ENCODE results near the gene IFNLR1.

IFNLR1 gene

DNA sequence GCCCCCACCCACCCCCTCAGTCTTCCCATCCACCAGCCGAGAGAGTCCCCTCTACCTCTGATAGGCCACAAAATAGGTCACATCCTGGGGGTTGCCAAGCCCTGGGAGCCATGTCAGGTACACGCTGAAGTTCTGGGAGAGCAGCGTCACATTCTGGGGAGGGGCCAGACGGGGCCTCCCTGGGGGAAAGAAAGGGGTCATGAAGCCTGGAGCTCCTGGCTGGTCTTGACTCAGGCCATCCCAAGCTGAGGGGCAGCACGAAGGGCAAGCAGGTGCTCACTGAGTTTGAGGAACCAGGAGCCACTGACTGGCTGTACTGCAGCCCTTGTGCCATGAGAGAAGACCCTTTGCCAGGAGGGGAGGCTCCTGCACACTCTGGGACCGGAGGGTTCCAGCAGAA lies 6.4 kb downstream of the IFNLR1 start:
- H3K4me1 ChIP-seq, result peaks cover 7% of the 10 kb centered on the region
- no peaks in the 10 kb centered on the region for H3K36me3 ChIP-seq (replicated peaks)
- in situ Hi-C loops (cut with MboI; ENCODE audit: low sequenced_read_pairs), result no loop called here
- no peaks in the 10 kb centered on the region for H3K9me3 ChIP-seq
- no peak for DNase-seq (ENCODE audit: low spot score in 2 of 2)
- no peaks in the 10 kb centered on the region for H3K27me3 ChIP-seq (ENCODE audit: low read depth)
- no peak overlapping the region for H3K4me3 ChIP-seq

DNA sequence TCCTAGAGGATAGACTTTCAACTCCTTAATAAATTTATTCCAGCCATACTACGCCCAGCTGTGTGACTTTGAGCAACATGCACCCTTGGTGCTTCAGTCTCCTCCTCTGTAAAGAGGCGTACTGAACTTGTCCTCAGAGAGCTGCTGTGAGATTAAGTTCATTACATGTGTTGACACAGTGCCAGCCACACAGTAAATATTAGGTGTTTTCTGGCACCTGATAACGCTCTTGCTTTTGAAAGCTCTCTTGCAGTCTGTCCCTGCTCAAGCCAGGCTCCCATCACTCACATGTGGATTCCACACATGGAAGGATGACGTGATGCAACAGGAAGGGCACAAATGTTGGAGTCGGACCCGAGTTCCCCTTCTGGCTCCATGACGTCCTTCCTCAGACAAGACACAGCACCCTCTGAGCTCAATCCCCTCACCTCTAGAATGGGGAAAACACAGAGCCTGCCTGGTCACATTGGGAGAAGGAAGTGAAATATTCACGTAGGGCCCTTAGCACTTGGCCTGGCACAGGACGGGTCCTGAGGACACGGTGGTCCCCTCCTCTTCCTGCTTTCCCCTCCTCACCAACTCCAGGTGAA lies 7.7 kb downstream of the IFNLR1 start:
- no peak for DNase-seq (ENCODE audit: low spot score in 2 of 2)
- in situ Hi-C loops (cut with MboI; ENCODE audit: low sequenced_read_pairs), result no loop called here
- H3K36me3 ChIP-seq (replicated peaks), result no peaks in the 10 kb centered on the region
- H3K4me1 ChIP-seq, result peaks cover 5% of the 10 kb centered on the region; the same call in 1 of the 2 replicates
- H3K27me3 ChIP-seq (ENCODE audit: low read depth), result no peaks in the 10 kb centered on the region
- no peaks in the 10 kb centered on the region for H3K9me3 ChIP-seq
- H3K4me3 ChIP-seq, result no peak overlapping the region

DNA sequence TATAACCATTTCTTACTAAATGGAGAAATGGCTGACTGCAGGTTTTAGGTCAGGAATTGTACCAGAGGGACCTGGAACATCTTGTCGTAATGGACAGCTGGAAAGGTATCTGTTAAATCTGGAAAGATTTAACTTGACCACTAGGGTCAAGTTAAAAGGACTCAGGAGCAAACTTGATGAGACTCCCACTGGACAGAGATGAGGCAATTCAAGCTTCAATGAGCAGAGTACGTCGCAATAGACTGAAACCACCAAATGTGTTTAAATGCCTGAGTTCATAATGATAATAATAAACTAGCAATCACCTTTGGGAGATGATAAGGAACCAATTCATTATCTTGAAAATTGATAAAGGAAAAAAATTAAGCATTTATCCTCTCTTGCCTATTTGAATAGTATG lies 8.7 kb downstream of the IFNLR1 start:
- Histone ChIP-seq H3K9me3 (no peaks in the 10 kb centered on the region), H3K36me3 (replicated peaks) (no peaks in the 10 kb centered on the region), H3K27me3 (ENCODE audit: low read depth) (no peaks in the 10 kb centered on the region), H3K4me3 (no peak overlapping the region), H3K4me1 (peaks cover 5% of the 10 kb centered on the region; the same call in 1 of the 2 replicates)
- in situ Hi-C loops (cut with MboI; ENCODE audit: low sequenced_read_pairs), result no loop called here
- no peak for DNase-seq (ENCODE audit: low spot score in 2 of 2)

DNA sequence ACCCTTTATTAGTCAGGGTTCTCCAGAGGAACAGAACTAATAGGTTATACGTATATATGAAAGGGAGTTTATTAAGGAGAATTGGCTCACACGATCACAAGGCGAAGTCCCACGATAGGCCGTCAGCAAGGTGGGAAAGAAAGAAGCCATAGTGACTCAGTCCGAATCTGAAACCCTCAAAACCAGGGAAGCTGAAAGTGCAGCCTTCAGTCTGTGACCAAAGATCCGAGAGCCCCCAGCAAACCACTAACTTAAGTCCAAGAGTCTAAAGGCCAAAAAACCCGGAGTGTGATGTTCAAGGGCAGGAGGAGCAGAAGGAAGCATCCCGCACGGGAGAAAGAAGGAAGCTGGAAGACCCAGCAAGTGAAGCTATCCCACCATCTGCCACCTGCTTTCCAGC lies 9.9 kb downstream of the IFNLR1 start:
- H3K4me3 ChIP-seq, result no peak overlapping the region
- no peaks in the 10 kb centered on the region for H3K27me3 ChIP-seq (ENCODE audit: low read depth)
- no peak for DNase-seq (ENCODE audit: low spot score in 2 of 2)
- no peaks in the 10 kb centered on the region for H3K9me3 ChIP-seq
- in situ Hi-C loops (cut with MboI; ENCODE audit: low sequenced_read_pairs), result no loop called here
- H3K4me1 ChIP-seq, result peaks cover 5% of the 10 kb centered on the region; the same call in 1 of the 2 replicates
- peaks cover 3% of the 10 kb centered on the region; the same call in 1 of the 2 replicates for H3K36me3 ChIP-seq (replicated peaks)

DNA sequence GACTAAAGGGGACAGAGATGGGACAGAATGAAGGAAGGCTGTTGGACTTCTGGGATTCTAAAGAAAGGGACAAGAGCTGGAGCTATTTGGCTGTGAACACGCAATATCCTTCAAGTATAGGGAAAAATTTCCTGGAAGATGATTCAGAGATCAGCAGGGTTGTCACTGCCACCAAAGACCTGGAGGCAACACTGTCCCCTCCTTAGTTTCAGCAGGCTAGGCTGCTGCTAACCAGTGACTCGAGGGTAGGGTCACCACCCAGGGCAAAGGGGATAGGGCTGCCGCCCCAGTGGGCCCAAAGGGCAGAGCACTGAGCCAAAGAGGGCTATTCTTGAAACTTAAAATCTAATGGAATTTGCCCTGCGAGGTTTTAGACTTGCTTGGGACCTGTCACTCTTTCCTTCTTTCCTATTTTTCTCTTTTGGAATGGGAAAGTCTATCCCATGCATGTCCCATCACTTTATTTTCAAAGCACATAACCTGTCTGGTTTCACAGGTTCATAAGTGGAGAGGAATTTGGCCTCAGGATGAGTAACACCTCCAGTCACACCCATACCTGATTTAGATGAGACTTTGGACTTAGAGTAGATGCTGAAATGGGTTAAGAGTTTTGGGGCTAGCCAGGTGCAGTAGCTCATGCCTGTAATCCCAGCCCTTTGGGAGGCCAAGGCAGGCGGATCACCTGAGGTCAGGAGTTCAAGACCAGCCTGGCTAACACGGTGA lies 11.9 kb downstream of the IFNLR1 start:
- H3K9me3 ChIP-seq, result no peaks in the 10 kb centered on the region
- H3K4me1 ChIP-seq, result peaks cover 5% of the 10 kb centered on the region; the same call in 1 of the 2 replicates
- H3K27me3 ChIP-seq (ENCODE audit: low read depth), result no peaks in the 10 kb centered on the region
- no peak overlapping the region for H3K4me3 ChIP-seq
- DNase-seq (ENCODE audit: low spot score in 2 of 2), result no peak
- in situ Hi-C loops (cut with MboI; ENCODE audit: low sequenced_read_pairs), result no loop called here
- peaks cover 3% of the 10 kb centered on the region; the same call in 1 of the 2 replicates for H3K36me3 ChIP-seq (replicated peaks)

DNA sequence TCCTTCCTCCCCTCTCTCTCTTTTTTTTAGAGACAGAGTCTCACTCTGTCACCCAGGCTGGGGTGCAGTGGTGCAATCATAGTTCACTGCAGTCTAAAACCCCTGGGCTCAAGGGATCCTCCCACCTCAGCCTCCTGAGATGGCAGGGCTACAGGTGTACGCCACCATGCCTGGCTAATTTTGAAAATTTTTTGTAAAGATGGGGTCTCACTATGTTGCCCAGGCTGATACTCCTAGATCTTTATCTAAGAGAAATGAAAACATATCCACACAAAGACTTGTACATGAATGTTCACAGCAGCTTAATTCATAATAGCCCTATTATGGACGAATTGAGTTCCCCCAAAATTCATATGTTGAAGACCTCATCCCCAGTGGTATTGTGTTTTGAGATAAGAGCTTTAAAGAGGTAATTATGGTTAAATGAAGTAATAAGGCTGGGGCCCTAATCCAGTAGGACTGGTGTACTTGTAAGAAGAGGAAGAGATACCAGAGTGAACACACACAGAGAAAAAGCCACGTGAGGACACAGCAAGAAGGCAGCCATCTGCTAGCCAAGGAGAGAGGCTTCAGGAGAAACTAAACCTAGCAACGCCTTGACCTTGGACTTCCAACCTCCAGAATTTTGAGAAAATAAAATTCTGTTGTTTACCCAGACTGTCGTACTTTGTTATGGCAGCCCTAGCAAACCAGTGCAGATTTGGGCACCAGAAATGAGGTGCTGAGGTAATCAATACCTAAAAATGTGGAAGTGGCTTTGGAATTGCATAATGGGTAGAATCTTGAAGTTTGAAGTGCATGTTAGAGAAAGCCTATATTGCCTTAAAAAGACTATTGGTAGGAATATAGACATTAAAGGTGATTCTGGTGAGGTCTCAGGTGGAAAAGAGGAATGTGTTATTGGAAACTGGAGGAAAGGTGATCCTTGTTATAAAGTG lies 13.2 kb downstream of the IFNLR1 start:
- Histone ChIP-seq H3K4me3 (no peak overlapping the region), H3K4me1 (peaks cover 5% of the 10 kb centered on the region; the same call in 1 of the 2 replicates), H3K36me3 (replicated peaks) (peaks cover 10% of the 10 kb centered on the region), H3K9me3 (no peaks in the 10 kb centered on the region), H3K27me3 (ENCODE audit: low read depth) (no peaks in the 10 kb centered on the region)
- no peak for DNase-seq (ENCODE audit: low spot score in 2 of 2)
- in situ Hi-C loops (cut with MboI; ENCODE audit: low sequenced_read_pairs), result no loop called here

DNA sequence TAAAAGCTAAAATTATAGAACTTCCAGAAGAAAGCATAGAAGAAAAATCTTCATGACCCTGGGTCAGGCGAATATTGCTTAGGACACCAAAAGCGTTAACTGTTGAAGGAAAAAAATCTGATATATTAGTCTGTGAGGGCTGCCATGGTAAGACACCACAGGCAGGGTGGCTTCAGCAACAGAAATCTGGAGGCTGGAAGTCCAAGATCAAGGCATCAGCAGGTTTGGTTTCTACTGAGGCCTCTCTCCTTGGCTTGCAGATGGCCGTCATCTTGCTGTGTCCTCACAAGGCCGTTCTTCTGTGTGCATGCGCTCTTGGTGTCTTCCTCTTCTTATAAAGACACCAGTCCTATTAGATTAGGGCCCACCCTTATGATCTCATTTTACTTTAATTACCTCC lies 14.5 kb downstream of the IFNLR1 start:
- Histone ChIP-seq H3K9me3 (no peaks in the 10 kb centered on the region), H3K36me3 (replicated peaks) (peaks cover 10% of the 10 kb centered on the region), H3K4me3 (no peak overlapping the region), H3K27me3 (ENCODE audit: low read depth) (no peaks in the 10 kb centered on the region), H3K4me1 (peaks cover 5% of the 10 kb centered on the region; the same call in 1 of the 2 replicates)
- in situ Hi-C loops (cut with MboI; ENCODE audit: low sequenced_read_pairs), result no loop called here
- DNase-seq (ENCODE audit: low spot score in 2 of 2), result no peak

DNA sequence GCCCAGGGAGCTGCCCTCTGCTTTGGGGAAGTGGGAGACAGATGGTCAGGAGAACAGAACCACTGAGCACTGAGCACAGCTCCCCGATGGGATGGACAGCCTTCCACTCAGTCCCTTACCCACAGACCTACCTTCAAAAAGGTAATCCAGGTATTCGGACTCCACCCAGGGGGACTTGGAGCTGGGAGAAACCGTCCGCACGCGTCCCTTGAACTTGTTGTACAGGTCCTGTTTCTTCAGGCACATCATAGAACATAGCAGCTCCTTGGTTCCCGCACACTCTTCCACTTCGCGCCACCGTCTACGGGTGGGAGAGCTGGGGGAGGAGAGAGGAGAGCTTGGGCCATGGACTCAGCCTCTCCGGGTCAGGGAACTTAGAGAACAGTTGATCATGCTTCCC lies 17.8 kb downstream of the IFNLR1 start:
- in situ Hi-C loops (cut with MboI; ENCODE audit: low sequenced_read_pairs), result no loop called here

DNA sequence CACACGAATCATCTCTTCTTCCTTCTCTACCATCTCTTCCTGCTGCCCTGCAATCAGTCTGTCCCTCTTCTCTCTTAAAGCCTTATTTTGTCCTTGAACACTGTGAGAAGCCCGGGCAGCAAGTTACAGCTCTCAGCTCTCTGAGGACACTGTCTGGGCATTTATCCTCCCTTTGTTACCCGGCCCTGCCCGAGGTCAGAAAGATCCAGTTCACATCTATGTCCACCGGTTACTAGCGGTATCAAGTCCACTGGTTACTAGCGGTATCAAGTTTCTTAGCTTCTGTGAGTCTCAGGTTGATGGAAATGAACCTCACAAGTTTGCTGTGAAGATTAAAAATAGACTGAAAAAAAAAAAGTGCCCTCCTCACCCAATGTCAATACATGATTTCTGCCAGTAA lies 18.8 kb downstream of the IFNLR1 start:
- Histone ChIP-seq H3K9me3 (no peaks in the 10 kb centered on the region), H3K36me3 (replicated peaks) (peaks cover 12% of the 10 kb centered on the region), H3K4me3 (no peak overlapping the region), H3K27me3 (ENCODE audit: low read depth) (no peaks in the 10 kb centered on the region), H3K4me1 (no peaks in the 10 kb centered on the region)
- in situ Hi-C loops (cut with MboI; ENCODE audit: low sequenced_read_pairs), result no loop called here
- no peak for DNase-seq (ENCODE audit: low spot score in 2 of 2)

More for the DNA sequence above, 17.8 kb downstream of the IFNLR1 start:
- H3K36me3 ChIP-seq (replicated peaks), result peaks cover 12% of the 10 kb centered on the region
- H3K4me1 ChIP-seq, result no peaks in the 10 kb centered on the region
- H3K9me3 ChIP-seq, result no peaks in the 10 kb centered on the region
- no peak overlapping the region for H3K4me3 ChIP-seq
- DNase-seq (ENCODE audit: low spot score in 2 of 2), result no peak
- no peaks in the 10 kb centered on the region for H3K27me3 ChIP-seq (ENCODE audit: low read depth)

DNA sequence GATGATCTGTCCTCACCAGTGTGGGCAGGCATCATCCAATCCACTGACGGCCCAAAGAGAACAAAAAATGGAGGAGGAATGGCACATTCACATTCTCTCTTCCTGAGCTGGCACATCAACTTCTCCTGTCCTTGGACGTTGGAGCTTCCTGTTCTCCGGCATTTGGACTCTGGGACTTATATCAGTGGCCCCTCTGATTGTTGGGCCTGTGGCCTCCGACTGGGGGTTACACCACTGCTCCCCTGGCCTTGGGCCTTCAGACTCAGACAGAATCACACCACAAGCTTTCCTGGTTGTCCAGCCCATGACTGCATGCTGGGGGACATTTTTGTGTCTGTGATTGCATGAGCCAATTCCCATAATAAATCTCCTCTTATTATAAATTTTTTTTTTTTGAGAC lies 20.1 kb downstream of the IFNLR1 start:
- no peaks in the 10 kb centered on the region for H3K4me1 ChIP-seq
- in situ Hi-C loops (cut with MboI; ENCODE audit: low sequenced_read_pairs), result no loop called here
- H3K9me3 ChIP-seq, result no peaks in the 10 kb centered on the region

DNA sequence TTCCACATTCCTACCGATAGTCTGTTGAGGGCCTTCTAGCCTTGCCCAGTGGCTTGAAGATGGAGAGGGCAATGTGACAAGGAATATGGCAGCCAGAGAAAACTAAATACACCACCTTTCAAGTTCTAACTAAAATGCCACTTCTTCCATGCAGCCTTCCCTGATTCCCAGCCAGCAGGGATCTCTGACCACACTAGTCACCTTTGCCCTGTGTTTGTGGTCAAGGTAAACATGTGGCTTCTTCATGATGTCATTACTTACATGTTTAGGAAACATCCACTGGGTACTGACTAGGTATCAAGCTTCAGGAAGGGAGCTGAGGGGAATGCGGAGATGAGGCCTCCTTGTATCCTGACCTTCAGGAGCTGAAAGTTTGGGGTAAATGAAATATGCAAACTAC lies 21.6 kb downstream of the IFNLR1 start:
- no peaks in the 10 kb centered on the region for H3K4me1 ChIP-seq

More for the DNA sequence above, 20.1 kb downstream of the IFNLR1 start:
- peaks cover 9% of the 10 kb centered on the region; the same call in 1 of the 2 replicates for H3K36me3 ChIP-seq (replicated peaks)
- no peak for DNase-seq (ENCODE audit: low spot score in 2 of 2)
- H3K4me3 ChIP-seq, result no peak overlapping the region
- no peaks in the 10 kb centered on the region for H3K27me3 ChIP-seq (ENCODE audit: low read depth)

DNA sequence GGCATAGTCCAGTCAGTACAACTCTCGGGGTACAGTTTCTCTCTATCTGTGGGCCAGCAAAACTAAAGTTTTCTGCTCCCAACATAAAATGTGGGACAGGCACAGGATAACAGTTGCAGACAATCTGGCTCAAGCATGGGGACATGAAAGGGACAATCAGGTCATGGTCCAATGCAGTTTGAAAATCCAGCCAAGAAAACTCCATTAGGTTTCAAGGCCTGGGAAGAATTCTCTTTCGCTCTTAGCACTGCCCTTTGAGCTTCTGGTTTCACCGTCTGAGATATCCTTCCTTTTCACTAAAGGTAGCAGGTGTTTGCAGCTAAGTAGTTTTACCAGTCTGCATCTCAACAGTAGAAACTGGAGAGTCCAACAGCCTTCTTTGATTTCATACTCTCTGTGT lies 23.1 kb downstream of the IFNLR1 start:
- in situ Hi-C loops (cut with MboI; ENCODE audit: low sequenced_read_pairs), result no loop called here
- Histone ChIP-seq H3K27me3 (ENCODE audit: low read depth) (no peaks in the 10 kb centered on the region), H3K9me3 (no peaks in the 10 kb centered on the region), H3K4me1 (no peaks in the 10 kb centered on the region), H3K36me3 (replicated peaks) (0 out of 2 replicates have a peak, but pooled peaks cover 3% of the 10 kb centered on the region), H3K4me3 (no peak overlapping the region)
- DNase-seq (ENCODE audit: low spot score in 2 of 2), result no peak

More for the DNA sequence above, 21.6 kb downstream of the IFNLR1 start:
- Histone ChIP-seq H3K9me3 (no peaks in the 10 kb centered on the region), H3K4me3 (no peak overlapping the region), H3K36me3 (replicated peaks) (peaks cover 9% of the 10 kb centered on the region; the same call in 1 of the 2 replicates), H3K27me3 (ENCODE audit: low read depth) (no peaks in the 10 kb centered on the region)
- no peak for DNase-seq (ENCODE audit: low spot score in 2 of 2)
- in situ Hi-C loops (cut with MboI; ENCODE audit: low sequenced_read_pairs), result no loop called here

DNA sequence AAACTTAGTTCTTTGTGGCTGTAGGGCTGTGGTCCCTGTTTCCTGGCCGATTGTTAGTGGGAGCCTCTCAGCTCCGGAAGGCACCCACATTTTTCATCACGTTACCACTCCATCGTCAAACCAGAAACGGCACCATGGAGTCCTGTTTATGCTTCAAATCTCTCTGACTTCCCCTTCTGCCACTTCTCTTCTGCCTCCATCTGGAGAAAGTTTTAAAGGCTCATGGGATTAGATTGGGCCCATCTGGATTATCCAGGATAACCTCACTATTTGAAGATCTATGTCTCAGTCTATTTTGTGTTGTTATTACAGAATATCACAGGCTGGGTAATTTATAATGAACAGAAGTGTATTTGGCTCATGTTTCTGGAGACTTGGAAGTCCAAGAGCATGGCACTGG lies 24.9 kb downstream of the IFNLR1 start:
- DNase-seq (ENCODE audit: low spot score in 2 of 2), result no peak
- no peaks in the 10 kb centered on the region for H3K4me1 ChIP-seq
- 0 out of 2 replicates have a peak, but pooled peaks cover 2% of the 10 kb centered on the region for H3K36me3 ChIP-seq (replicated peaks)
- in situ Hi-C loops (cut with MboI; ENCODE audit: low sequenced_read_pairs), result no loop called here
- no peak overlapping the region for H3K4me3 ChIP-seq
- H3K27me3 ChIP-seq (ENCODE audit: low read depth), result no peaks in the 10 kb centered on the region
- no peaks in the 10 kb centered on the region for H3K9me3 ChIP-seq
